HG03097 (cell line): Measurements from ENCODE around the gene RITA1.

Source experiments
- ATAC-seq: cut with Tn5 transposase; IDR thresholded peaks from one replicate; pipeline ENCODE4 v1.9.1; 2021; ENCODE audit not compliant: unreplicated experiment, low FRiP score

The RITA1 gene

GRCh38 chr12:113173081-113173698 is 12.3 kb upstream of the RITA1 start:
- no peak for ATAC-seq

GRCh38 chr12:113174461-113175384 is 10.8 kb upstream of the RITA1 start:
- no peak for ATAC-seq

- ATAC-seq, result no peak
These were observed 6.5 kb upstream of the RITA1 start for GRCh38 chr12:113179023-113179422.

GRCh38 chr12:113180333-113180732 is 5.2 kb upstream of the RITA1 start:
- no peak for ATAC-seq

- no peak for ATAC-seq
These were observed 3.5 kb upstream of the RITA1 start for GRCh38 chr12:113181975-113182374.

- no peak for ATAC-seq
These were observed 2.4 kb upstream of the RITA1 start for GRCh38 chr12:113183030-113183589.

GRCh38 chr12:113184098-113184899 is 1.2 kb upstream of the RITA1 start:
- peak; percentile 40 for ATAC-seq

- peak; percentile 80 for ATAC-seq
These were observed 681 bp upstream of the RITA1 start for GRCh38 chr12:113184900-113185179.

GRCh38 chr12:113186033-113186365 is 478 bp downstream of the RITA1 start:
- no peak for ATAC-seq

- no peak for ATAC-seq
These were observed 1.3 kb downstream of the RITA1 start for GRCh38 chr12:113186666-113187325.

- ATAC-seq, result no peak
These were observed 3.8 kb downstream of the RITA1 start for GRCh38 chr12:113189361-113189760.

- no peak for ATAC-seq
These were observed 5.2 kb downstream of the RITA1 start for GRCh38 chr12:113190761-113191160.

- ATAC-seq, result no peak
These were observed 5.7 kb downstream of the RITA1 start for GRCh38 chr12:113191227-113191626.

- ATAC-seq, result no peak
These were observed 9.5 kb downstream of the RITA1 start for GRCh38 chr12:113194971-113195391.

GRCh38 chr12:113195598-113195997 is 10.1 kb downstream of the RITA1 start:
- ATAC-seq, result no peak

- no peak for ATAC-seq
These were observed 11.1 kb downstream of the RITA1 start for GRCh38 chr12:113196582-113196981.

GRCh38 chr12:113196990-113197389 is 11.5 kb downstream of the RITA1 start:
- ATAC-seq, result no peak

GRCh38 chr12:113197518-113198077 is 12.1 kb downstream of the RITA1 start:
- ATAC-seq, result no peak

- ATAC-seq, result no peak
These were observed 12.8 kb downstream of the RITA1 start for GRCh38 chr12:113198296-113198695.
